ENCODE measurements around the gene PIM2.
A peak's percentile ranks its signal among the peaks of the same experiment; 100 is the strongest.

Gene PIM2

DNA sequence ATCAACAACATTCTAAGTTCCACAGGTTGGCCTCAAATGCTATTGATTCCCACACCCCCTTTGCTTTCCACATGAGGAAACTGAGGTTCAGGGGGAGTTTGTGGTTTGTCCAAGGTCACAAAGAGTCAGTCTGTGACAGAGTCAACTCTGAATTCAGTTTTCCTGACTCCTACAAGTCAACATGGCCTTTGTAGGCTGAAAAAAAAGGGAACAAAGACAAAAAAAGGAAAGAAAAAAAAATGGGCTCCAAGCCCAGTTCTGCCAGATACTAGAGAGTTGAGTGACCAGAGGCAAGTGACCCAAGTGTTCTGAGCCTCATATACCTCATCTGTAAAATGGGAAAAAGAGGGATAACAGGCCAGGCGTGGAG is 16.5 kb upstream of the PIM2 start:
- no peak for DNase-seq (ENCODE audit: low spot score)

DNA sequence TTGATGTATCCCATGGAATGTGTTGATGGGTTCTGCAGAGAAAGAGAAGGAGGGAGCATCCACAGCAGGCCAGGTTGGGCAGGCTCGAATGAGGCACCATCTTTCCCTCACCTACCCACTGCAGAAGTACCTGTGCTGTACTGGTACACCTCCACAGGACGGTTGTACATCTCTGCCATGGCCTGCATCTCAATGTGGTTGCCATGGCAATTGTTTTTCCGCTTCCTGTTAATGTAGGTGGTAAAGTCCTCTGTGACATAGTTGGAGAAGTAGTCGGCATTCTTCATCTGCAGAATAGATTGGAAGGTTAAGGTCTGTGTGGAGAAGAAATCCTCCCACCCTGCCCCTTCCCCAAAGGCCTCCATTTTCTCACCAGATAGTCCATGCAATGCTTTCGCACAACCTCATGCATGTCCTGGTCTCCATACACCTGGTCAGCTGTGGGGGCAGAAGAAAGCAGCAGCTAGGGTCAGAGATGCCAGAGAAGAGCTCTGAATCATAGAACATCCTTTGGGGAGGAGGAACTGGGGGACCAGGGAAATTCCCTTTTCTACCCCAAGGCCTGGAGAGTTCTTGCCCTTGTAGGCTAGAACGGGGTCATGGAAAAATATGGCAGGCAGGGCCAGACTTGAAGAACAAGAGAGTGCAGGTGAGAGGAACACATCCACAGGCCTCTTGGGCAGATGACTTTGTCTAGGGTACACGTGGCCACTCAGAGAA is 15.9 kb upstream of the PIM2 start:
- DNase-seq (ENCODE audit: low spot score): no peak

DNA sequence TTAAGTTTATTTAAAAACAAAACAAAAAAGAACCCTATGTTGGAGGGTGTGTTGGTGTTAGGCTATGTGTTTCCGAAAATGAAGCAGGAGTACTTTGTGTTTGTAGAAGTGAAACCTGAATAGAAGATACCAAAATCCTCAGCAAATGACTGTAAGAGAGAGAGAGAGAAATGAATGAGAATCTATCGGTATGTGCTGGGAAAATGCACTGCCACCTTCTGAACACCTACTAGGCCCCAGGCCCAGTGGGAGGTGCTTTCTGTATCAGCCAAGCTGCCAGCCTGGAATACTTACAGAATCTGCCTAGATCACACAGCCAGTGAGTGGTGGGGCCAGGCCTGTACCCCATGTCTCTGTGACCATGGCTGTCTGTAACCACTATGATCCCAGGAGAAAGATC is 14.9 kb upstream of the PIM2 start:
- no peak for DNase-seq (ENCODE audit: low spot score)

DNA sequence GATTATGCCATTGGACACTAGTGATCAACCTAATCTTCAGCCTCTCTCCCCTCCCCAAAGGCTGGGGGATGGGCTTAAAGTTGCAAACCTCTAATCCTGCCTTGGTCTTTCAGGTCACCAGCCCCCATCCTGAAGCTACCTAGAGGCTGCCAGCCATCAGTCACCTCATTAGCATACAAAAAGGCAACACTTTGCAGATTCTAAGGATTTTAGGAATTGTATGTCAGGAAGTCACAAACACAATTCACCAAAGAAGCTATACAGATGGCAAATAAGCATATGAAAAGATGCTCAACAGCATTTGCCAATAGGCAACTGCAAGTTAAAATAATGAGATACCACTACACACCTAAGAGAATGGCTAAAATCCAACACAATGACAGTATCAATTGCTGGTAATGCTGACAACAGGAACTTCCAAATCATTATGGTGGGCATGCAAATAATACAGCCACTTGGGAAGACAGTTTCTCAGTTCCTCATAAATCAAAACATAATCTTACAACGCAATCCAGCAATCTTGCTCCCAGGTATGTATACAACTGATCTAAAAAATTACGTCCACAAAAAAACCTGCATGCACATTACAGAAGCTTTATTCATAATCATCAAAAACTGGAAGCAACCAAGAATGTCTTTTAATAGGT is 9.0 kb upstream of the PIM2 start:
- DNase-seq (ENCODE audit: low spot score): no peak

DNA sequence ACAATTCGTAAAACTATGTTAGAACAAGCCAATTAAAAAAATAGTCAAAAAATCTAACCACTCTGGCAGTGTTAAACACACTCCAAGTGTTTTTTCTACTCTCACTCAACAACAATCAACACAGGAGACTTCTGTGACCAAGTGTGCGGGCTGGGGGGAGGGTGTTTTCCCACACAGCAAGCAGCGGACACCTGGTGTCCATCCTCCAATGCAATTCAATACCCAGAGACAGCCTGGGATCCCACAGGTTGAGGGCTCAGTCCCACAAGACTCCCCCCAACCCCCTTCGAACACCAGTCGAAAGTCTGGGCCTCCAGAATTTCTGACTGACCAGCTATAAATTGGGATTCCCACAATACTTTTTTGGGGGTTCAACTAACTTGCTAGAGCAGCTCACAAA is 8.3 kb upstream of the PIM2 start:
- DNase-seq (ENCODE audit: low spot score): no peak

DNA sequence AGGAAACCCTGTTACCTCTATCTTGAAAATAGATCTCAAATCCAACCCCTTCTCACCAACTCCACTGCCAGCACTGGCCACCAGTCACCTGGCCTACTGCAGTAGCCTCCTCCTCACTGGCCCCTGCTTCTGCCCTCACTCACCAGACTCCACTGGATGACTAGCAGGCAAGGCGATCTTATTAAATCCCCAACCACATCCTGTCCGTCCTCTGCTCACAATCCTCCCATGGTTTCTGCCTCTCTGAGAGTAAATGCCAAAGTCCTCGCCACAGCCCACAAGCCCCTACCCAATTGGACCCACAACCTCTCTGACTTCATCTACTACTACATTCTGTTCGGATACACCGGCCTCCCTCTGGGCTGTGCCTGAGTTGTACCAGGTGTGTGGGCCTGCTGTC is 5.4 kb upstream of the PIM2 start:
- DNase-seq (ENCODE audit: low spot score): no peak

DNA sequence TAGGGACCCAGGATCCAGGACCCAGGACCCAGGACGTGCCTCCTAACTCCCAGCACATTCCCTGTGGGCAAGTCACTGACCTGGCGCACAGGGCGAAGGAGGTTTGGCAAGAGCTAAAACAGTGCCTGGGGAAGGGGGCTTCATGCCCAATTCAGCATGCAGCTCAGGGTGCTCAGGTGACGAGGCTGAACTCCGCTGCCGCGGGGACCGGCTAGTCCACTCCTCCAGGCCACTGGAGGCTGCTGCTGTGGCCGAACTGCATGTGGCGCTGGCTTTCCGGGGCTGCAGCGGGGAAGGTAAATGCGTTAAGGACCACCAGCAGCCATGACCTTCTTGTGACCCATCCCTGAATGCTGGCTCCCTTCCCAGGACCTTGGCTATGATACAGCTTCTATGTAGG is 4.9 kb upstream of the PIM2 start:
- no peak for DNase-seq (ENCODE audit: low spot score)

DNA sequence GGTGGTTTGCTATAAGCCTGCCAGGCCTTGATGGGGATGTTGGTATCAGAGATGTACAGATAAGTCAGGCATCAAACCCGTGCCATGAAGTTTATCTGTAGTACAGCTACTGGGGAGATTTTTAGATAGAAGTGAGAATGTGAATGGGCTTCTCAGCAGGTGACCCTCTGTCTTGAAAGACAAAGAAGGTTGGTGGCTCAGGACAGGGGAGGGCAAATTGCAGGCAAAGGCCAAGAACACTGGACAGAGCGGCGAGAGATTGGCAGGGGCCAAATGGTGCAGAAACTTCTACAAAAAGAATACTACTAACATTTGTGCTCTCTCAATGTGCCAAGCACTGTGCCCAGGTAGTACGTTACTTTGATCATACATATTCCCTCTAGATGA is 1.9 kb upstream of the PIM2 start:
- DNase-seq (ENCODE audit: low spot score): no peak

DNA sequence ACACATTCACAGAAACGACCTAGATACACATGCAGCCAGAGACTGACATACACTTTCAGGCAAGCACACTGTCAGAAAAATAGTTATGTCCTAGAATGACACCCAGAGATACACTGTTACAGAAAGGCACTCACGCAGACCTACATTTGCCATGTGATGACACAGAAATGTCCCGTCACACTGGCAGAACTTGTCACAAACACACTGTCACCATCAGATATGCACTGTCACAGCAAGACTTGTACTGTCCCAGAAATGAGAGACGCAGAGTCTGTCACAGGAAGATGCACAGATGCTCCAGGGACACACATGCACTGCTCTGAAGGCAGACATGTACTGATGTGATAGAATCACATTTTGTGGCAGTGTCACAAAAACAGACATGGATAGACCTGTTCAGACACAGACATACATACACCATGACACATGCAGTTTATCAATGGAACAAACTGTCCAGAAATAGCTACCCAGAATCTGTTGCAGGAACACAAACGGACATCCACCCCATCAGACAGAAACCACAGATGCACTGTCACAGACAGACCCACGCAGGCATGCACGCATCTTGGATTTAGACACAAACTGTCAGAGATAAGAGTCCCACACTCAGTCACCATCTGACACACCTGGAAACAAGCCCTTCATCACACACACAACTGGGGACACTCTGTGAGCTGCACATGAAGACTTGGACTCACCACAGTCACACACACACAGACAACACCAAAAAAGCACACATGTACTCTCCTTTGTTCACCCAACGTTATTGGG is 1.3 kb upstream of the PIM2 start:
- no peak for DNase-seq (ENCODE audit: low spot score)

DNA sequence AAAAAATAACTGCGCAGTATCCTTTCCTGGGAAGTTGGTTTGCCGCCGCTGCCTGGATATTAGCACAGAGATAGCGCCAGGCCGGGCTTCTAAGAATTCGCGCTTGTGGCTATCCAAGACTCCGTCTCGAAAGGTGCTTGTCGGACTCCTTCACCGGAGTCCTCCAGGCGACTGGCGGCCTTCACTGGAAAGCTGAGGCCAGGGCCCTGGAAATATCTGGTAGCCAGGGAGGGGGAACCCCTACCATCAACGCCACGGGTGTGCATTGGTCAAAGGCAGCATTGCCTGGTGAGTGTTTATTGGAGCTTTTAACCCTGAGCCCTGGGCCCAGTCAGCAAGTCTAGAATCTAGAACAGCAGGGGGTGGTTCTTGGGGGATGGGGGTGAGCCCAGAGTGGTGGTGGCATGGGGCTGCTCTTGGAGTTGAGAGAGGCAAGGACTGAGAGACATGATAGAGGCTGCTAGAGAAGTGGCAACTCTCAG is 577 bp upstream of the PIM2 start:
- peak; percentile 33 for DNase-seq (ENCODE audit: low spot score)

DNA sequence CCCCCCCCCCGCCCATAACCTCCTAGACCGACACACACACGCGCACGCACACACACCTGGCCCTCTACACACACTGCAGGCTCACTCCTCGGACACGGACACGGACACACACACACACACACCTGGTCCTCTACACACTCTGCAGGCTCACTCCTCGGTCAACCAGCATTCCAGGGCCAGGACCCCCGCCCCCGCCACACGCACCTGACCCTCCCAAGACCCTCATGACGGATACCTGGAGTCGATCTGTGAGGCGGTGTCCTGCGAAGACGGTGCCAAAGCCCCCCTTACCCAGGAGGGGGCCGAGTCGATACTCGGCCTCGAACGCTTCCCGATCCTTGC is 552 bp downstream of the PIM2 start:
- no peak for DNase-seq (ENCODE audit: low spot score)

DNA sequence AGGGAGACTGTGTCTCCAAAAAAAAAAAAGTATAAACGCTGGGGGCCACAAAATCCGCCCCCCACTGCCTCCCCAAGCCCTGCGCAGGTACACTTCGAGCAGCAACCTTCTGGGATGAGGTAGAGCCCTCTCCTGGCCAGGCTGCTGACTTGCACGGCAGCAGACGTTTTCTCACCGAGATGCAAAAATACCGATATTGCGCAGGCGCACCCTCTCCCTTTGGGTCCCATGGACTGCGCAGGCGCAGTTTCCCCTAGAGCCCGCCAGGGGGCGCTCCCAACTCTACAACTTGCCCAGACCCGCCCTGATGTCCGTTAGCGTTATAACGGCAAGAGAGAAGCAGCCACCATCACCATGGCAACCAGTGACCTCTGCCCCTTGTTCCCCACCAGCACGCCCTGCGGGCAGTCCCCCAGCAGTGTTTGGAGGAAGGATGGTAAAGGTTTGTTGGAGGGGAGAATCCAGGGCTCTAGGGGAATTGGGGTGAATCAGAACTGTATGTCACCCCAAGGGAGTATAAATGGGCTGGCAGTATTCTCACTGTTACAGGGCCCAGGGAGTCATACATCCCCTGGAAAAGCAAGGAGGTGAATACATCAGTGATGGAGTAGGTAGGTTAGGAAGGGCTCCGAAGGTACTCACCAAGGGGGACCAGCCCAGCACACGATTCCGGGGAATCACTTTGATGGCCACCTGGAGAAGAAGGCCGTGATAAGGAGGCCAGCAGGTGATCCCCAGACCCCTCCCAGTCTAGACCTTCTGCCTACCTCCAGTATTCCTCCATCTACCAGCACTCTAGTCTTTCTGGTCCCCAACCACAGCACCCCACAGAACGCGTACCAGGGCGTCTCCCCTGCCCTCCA is 1.5 kb downstream of the PIM2 start:
- DNase-seq (ENCODE audit: low spot score): peak; percentile 86

DNA sequence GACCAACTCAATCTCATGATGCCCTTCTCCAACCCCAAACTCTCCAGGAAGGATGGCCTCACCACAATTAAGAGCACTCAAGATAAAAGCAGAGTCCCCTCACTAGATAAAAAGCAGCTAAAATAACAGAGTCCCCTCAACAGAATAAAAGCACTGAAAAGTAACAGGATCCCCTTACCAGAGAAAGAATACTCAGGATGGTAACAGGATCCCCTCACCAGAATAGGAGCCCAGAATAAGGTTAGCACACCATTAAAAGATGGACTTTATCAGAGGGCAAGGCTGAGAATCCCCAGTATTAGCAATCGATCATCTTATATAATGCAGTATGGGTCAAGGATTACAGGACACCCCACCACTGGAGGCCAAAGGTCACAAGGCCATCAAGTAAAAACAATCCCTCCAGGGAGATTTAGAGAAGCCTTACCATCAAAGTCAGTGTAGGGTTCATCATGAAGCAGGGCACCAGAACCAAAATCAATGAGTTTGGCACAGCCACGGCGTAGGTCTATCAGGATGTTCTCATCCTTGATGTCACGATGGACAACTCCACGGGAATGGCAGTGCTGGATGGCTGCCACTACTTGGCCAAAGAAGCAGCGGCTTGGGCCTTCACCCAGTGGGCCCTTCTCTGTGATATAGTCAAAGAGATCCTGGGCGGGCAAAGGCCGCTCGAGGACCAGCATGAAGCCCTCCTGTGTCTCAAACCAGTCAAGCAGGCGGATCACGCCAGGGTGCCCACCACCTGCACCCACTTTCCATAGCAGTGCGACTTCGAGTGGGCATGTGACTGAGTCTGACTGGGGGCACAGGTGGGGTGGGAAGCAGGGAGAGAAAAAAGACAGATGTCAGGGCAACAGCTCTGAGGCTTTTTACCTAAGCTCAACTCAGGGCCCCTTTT is 4.0 kb downstream of the PIM2 start:
- DNase-seq (ENCODE audit: low spot score): no peak

DNA sequence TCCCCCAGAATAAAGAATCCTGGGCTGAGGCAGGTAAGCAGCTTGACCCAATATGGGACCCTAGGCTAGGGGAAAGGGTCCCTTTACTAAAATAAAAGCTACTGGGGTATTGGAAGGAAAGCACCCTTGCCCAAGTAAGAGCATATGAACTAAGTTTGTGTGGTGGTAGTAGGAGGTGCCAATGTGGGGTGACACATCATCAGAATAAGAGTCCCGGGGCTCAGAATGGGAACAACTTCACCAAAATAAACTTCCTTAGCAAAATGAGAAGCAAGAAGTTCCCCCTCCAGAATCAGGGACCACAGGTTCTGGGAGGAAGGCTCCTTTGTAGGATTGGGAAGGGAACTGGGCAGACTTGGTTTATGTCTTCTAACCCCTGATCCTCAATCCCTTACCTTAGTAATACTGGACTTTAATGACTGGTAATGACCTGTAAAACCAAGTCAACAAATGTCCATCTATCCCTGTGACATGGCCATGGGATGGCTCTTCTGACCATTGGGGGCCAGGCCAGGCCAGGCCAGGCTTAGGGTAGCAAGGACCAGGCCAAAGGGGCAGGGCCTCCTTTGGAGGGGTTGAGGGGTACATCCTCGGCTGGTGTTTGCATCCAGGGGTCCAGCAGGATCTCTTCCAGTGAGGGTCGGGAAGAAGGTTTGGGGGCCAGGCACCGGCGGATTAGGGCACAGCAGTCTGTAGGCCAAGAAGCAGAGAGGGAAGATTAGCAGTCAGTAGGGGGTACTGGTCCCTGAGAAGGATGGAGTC is 5.0 kb downstream of the PIM2 start:
- DNase-seq (ENCODE audit: low spot score): no peak

DNA sequence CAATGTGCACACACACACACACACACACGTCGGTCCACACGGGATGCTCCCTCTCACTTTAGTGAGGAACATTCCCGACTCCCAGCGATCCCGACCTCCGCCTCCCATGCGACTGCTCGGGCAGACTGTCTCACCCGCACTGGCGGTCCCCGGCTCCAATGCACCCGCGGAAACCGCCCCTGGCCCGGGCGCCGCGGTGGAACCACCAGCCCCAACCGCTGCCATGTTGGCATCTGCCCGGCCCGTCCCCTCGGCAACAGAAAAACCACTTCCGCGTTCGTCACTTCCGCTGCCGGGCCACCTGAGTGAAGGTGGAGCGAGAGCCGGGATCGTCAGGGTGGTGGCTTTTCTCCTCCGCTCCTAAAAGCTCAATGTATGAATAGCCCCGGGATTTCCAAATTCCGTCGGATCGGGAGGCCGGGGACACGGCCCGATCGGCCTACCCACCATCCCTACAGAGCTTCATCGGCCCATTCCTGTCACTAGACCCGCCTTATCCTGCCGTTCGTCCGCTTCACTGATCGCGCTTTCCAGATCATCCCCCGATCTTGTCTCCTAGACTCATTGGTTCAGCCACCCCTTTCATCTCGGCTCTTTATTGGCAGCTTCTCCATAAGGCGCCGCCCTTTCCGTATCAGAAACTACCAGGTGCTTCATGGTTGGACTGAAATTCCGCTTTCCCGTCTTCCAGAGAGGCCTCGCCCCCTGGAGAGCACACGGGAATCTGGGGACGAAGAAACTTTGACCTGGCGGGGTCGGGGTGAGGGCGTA is 7.2 kb downstream of the PIM2 start, which contains the start of gene SLC35A2:
SLC35A2 (minus strand) TSS at position 235 of the 771 bp plus-strand sequence; CDS start at position 225, 10 bp downstream.
- DNase-seq (ENCODE audit: low spot score): peak; percentile 83

DNA sequence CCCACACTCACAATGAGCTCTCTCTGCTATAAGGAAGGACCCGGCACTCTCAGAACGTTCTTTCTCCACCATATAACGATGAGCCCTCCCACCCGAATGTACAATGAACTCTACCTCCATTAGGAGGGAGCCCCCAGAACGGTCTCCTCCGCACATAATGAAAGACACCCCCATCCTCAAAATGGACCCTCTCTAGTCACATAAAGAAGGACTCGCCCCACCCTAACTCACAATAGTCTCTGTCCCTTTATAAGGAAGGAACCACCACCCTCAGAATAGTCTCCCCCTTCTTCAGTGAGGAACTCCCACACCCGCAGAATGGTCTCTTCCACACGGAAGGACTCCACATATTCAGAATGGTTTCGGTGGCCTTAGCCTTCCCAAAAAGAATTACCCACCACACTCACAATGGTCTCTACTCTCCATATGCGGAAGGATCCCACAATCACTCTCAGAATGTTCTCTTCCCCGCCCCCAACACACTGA is 7.9 kb downstream of the PIM2 start:
- DNase-seq (ENCODE audit: low spot score): no peak

DNA sequence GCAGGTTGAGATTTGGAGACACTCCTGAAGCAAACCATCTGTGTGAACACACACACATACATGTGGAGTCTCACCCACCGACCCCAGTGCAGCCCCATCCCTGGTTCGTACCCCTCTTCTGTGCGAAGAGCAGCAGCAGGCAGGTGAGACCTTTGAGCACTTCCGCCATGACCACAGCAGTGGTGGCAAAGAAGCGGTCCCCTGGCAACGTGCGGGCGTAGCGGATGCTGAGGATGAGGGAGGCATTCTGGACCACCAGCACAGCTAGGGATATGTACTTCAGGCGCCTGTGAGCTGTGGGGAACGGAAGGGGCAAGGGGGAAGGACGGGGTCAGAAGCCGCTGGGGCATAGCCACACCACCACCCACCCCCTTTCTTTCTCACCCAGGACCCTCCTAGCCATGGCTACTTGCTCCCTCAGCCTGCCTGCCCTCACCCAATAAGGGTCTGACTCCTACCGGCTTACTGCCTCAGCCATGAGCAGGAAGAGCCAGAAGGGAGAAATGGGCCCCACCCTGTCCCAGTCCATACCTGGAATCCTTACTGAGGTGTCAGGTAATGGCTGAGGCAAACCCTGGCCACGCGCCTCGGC is 9.0 kb downstream of the PIM2 start:
- DNase-seq (ENCODE audit: low spot score): no peak

DNA sequence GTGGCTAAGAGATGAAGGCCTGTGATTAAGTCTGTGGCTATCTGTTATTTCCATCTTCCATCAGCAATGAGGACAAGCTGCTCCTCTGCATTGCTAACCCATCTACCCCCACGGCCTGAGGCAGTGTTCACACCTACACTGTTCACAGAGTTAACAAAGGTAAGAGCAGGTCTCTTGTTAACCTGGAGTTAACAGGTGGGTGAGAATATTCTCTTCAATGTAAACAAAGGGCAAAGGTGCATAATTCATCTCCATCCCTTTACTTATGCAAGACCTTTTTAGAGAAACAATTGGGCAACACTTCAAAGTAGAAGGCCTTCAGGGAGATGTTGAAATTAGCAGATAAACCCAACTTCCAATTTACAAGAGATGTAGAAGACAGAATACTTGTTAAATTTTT is 10.2 kb downstream of the PIM2 start:
- DNase-seq (ENCODE audit: low spot score): no peak

All from HuH-7.5 (cell line).